ENCODE data around the gene NPTN.

DNA sequence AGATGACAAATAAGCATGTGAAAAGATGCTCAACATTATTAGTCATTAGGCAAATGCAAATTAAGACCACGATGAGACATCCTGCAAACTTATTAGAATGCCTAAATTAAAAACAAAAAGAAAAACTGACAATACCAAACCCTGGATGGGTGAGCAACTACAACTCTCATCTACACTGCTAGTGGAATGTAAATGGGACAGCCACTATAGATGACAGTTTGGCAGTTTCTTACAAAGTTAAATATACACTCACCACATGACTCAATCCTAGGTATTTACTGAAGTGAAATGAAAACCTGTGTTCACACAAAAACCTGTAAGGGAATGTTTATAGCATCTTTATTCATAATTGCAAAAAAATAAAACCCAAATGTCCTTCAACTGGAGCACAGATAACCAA is 74.7 kb downstream of the NPTN start:
- TF ChIP-seq CTCF (IDR thresholded peaks at IDR 0.05) (no peak), POLR2A (IDR thresholded peaks at IDR 0.05) (no peak)
